Measurements from ENCODE around the gene LMCD1. TPM values are rescaled to one million over a fixed set of nuclear protein-coding genes. Genes with fewer than 3 reads are reported as not detected.

The LMCD1 gene
- polyA plus RNA-seq, 1 of the 3 experiments (the other 2 are of a cell fraction), result 23.6 TPM

GRCh38 chr3:8460050-8460708 lies 41.4 kb upstream of the LMCD1 start:
- Histone ChIP-seq H3K4me2 (0 out of 2 replicates have a peak overlapping the region, but pooled peaks have one; percentile 13), H3K9me3 (no peaks in the 10 kb centered on the region), H3K4me1 (ENCODE audit: control insufficient read depth in 1 of 2, insufficient read depth in 2 of 2, low read depth in 1 of 2, low read length in 1 of 2) (peaks cover 0 to 7% of the 10 kb centered on the region in 2 experiments; a peak in 2 of 4 replicates), H4K20me1 (ENCODE audit: insufficient read depth) (no peaks in the 10 kb centered on the region), H3F3A (replicated peaks; ENCODE audit: insufficient read depth) (peaks cover 9% of the 10 kb centered on the region), H3K9me2 (no peaks in the 10 kb centered on the region), H3K27me3 (ENCODE audit: insufficient read depth) (no peaks in the 10 kb centered on the region), H3K9ac (no peak overlapping the region), H2AFZ (ENCODE audit: low read depth) (no peak overlapping the region), H3K4me3 (ENCODE audit: low read depth in 2 of 2, low read length in 1 of 2) (no peak overlapping the region), H3K27ac (ENCODE audit: low read depth in 2 of 2, low read length in 1 of 2) (peak overlapping the region in 1 of 2 experiments; percentile 77; a peak in 3 of 4 replicates), H3K79me2 (ENCODE audit: insufficient read depth) (no peaks in the 10 kb centered on the region), H3K36me3 (replicated peaks in 1 of 2; ENCODE audit: control insufficient read depth in 1 of 2, insufficient read depth in 2 of 2, low read length in 1 of 2) (no peaks in the 10 kb centered on the region)
- POLR2A ChIA-PET, result no interaction called here
- no peak for DNase-seq
- 77% methylated on average over 10 of the region's 10 CpGs for WGBS (ENCODE audit: low lambda C conversion rate)
- TF ChIP-seq TCF12 (IDR thresholded peaks at IDR 0.05), result no peak
- no peak for TF ChIP-seq FOXM1 (IDR thresholded peaks at IDR 0.05; ENCODE audit: low read depth)
- CTCF ChIA-PET, result interaction anchor here (1.4 to 2.4 kb wide), 2 partner anchors 9 to 18 kb away, joined by 4 to 9 read pairs; no protein-coding TSS in a partner anchor

- no peaks in the 10 kb centered on the region for H4K20me1 ChIP-seq (ENCODE audit: insufficient read depth)
- ChIA-PET POLR2A (no interaction called here), CTCF (interaction anchor here (2.4 kb wide), 1 partner anchor 19 kb away, joined by 9 read pairs; no protein-coding TSS in a partner anchor)
- 70% methylated on average over 3 of the region's 3 CpGs for WGBS (ENCODE audit: low lambda C conversion rate)
- H3K36me3 ChIP-seq (replicated peaks in 1 of 2; ENCODE audit: control insufficient read depth in 1 of 2, insufficient read depth in 2 of 2, low read length in 1 of 2), result no peaks in the 10 kb centered on the region
- no peak overlapping the region for H2AFZ ChIP-seq (ENCODE audit: low read depth)
- H3K4me1 ChIP-seq (ENCODE audit: control insufficient read depth in 1 of 2, insufficient read depth in 2 of 2, low read depth in 1 of 2, low read length in 1 of 2), result peaks cover 0 to 7% of the 10 kb centered on the region in 2 experiments; a peak in 2 of 4 replicates
- no peak overlapping the region for H3K4me3 ChIP-seq (ENCODE audit: low read depth in 2 of 2, low read length in 1 of 2)
- TF ChIP-seq FOXJ3 (CRISPR knock-in tag; IDR thresholded peaks at IDR 0.05) (no peak), PBX3 (IDR thresholded peaks at IDR 0.05) (peak; percentile 34; the same call in 1 of the 2 replicates), YY1 (IDR thresholded peaks at IDR 0.05; ENCODE audit: low read depth) (no peak), NFIC (IDR thresholded peaks at IDR 0.05; ENCODE audit: borderline replicate concordance) (0 out of 2 replicates have a peak, but pooled peaks have one; percentile 3), TEAD4 (IDR thresholded peaks at IDR 0.05; ENCODE audit: borderline replicate concordance, insufficient read depth) (no peak), MAX (IDR thresholded peaks at IDR 0.05; ENCODE audit: low read depth) (no peak), USF2 (IDR thresholded peaks at IDR 0.05; ENCODE audit: borderline replicate concordance, low read depth, low read length) (no peak), POLR2AphosphoS5 (IDR thresholded peaks at IDR 0.05; ENCODE audit: low read depth, low read length) (no peak), GABPA (IDR thresholded peaks at IDR 0.05; ENCODE audit: low read depth) (no peak), FOXM1 (IDR thresholded peaks at IDR 0.05; ENCODE audit: low read depth) (no peak), CTCF (IDR thresholded peaks at IDR 0.05) (no peak), GATA2 (CRISPR knock-in tag; IDR thresholded peaks at IDR 0.05) (no peak)
- H3K9me3 ChIP-seq, result no peaks in the 10 kb centered on the region
- peak overlapping the region; percentile 5 to 77; a peak in 3 of 4 replicates for H3K27ac ChIP-seq (ENCODE audit: low read depth in 2 of 2, low read length in 1 of 2)
- DNase-seq, result no peak
- peaks cover 9% of the 10 kb centered on the region for H3F3A ChIP-seq (replicated peaks; ENCODE audit: insufficient read depth)
- H3K79me2 ChIP-seq (ENCODE audit: insufficient read depth), result no peaks in the 10 kb centered on the region
- 0 out of 2 replicates have a peak overlapping the region, but pooled peaks have one; percentile 3 for H3K9ac ChIP-seq
- H3K4me2 ChIP-seq, result 0 out of 2 replicates have a peak overlapping the region, but pooled peaks have one; percentile 13
- H3K9me2 ChIP-seq, result no peaks in the 10 kb centered on the region
- no peaks in the 10 kb centered on the region for H3K27me3 ChIP-seq (ENCODE audit: insufficient read depth)
Observed at GRCh38 chr3:8460815-8461456, 40.7 kb upstream of the LMCD1 start.
